HEK293 (cell line): Measurements from ENCODE around the gene AIG1.
A peak's percentile ranks its signal among the peaks of the same experiment; 100 is the strongest.

Source experiments
- CTCF ChIA-PET: fragments of 350-600 bp; formaldehyde crosslinking; extraction: SDS; loops from one replicate; lab custom pipeline; 2021; ENCODE audit warnings: antibody characterized with exemption; lab: Yijun Ruan, JAX
- POLR2A ChIA-PET: fragments of 300-600 bp; formaldehyde crosslinking; extraction: SDS; loops from one replicate; lab custom pipeline; 2020; ENCODE audit warnings: antibody characterized with exemption, inconsistent platforms; lab: Yijun Ruan, JAX
- H3K27ac ChIP-seq: fragments of 200-500 bp; sonication (Bioruptor generic); 2 replicates; pipeline ENCODE4 v1.5.1; 2014; ENCODE audit warnings: low read depth, low read length, control low read depth, inconsistent platforms; ENCODE audit errors: extremely low read depth
- H3K36me3 ChIP-seq, 2 experiments: fragments of 200-500 bp in 1 of 2; sonication (Bioruptor generic) in 1 of 2; 1 replicate in 1 of 2; 2 replicates in 1 of 2; pipeline ENCODE4 v1.5.1; 2014 to 2017; ENCODE audit warnings: inconsistent platforms in 2 of 2, low read length in 2 of 2; ENCODE audit not compliant: control insufficient read depth in 2 of 2, insufficient read depth in 1 of 2
- H3K4me1 ChIP-seq: fragments of 200-500 bp; sonication (Bioruptor generic); 2 replicates; pipeline ENCODE4 v1.5.1; 2014; ENCODE audit warnings: mild to moderate bottlenecking, low read length, inconsistent platforms; ENCODE audit not compliant: control insufficient read depth, insufficient read depth
- H3K4me3 ChIP-seq: 2 replicates; pipeline ENCODE4 v1.5.1; 2011; ENCODE audit warnings: low read depth, mild to moderate bottlenecking, control low read depth, low read length, moderate library complexity
- H3K9me3 ChIP-seq: fragments of 200-500 bp; sonication (Bioruptor generic); 2 replicates; pipeline ENCODE4 v1.5.1; 2014; ENCODE audit warnings: low read depth, low read length, inconsistent platforms; ENCODE audit not compliant: control insufficient read depth, insufficient read depth
- EGR2 ChIP-seq: fragments of 450-650 bp; formaldehyde crosslinking; IDR thresholded peaks from 2 replicates; pipeline ENCODE4 v1.5.1; 2016; ENCODE audit warnings: low read depth, missing biosample characterization, missing genetic modification characterization
- OVOL3 ChIP-seq: fragments of 450-650 bp; formaldehyde crosslinking; IDR thresholded peaks from 2 replicates; pipeline ENCODE4 v1.5.1; 2016; ENCODE audit warnings: missing biosample characterization, missing genetic modification characterization
- TCF7L2 ChIP-seq: IDR thresholded peaks from 2 replicates; pipeline ENCODE4 v1.6.1; 2011; ENCODE audit warnings: low read depth, mild to moderate bottlenecking, inconsistent platforms, low read length, moderate library complexity, borderline replicate concordance
- ZBTB17 ChIP-seq: fragments of 450-650 bp; formaldehyde crosslinking; IDR thresholded peaks from 2 replicates; pipeline ENCODE4 v1.5.1; 2016; ENCODE audit warnings: missing biosample characterization, missing genetic modification characterization
- ZBTB20 ChIP-seq: fragments of 450-650 bp; formaldehyde crosslinking; IDR thresholded peaks from 2 replicates; pipeline ENCODE4 v1.5.1; 2016; ENCODE audit warnings: missing biosample characterization, missing genetic modification characterization
- ZEB2 ChIP-seq: fragments of 450-650 bp; formaldehyde crosslinking; IDR thresholded peaks from 2 replicates; pipeline ENCODE4 v1.5.1; 2016; ENCODE audit warnings: missing biosample characterization, missing genetic modification characterization
- ZNF221 ChIP-seq: fragments of 450-650 bp; formaldehyde crosslinking; IDR thresholded peaks from 2 replicates; pipeline ENCODE4 v1.5.1; 2017; ENCODE audit warnings: missing biosample characterization, missing genetic modification characterization, borderline replicate concordance
- ZNF426 ChIP-seq: fragments of 450-650 bp; formaldehyde crosslinking; IDR thresholded peaks from 2 replicates; pipeline ENCODE4 v1.5.1; 2017; ENCODE audit warnings: missing biosample characterization, missing genetic modification characterization, mild to moderate bottlenecking, inconsistent platforms, moderate library complexity
- ZNF501 ChIP-seq: fragments of 450-650 bp; formaldehyde crosslinking; IDR thresholded peaks from 2 replicates; pipeline ENCODE4 v1.5.1; 2016; ENCODE audit warnings: missing biosample characterization, missing genetic modification characterization
- ZNF792 ChIP-seq: fragments of 450-650 bp; formaldehyde crosslinking; IDR thresholded peaks from 2 replicates; pipeline ENCODE4 v1.5.1; 2016; ENCODE audit warnings: missing biosample characterization, missing genetic modification characterization
- ZSCAN23 ChIP-seq: fragments of 450-650 bp; formaldehyde crosslinking; IDR thresholded peaks from 2 replicates; pipeline ENCODE4 v1.5.1; 2016; ENCODE audit warnings: missing biosample characterization, missing genetic modification characterization
- ZSCAN30 ChIP-seq: fragments of 450-650 bp; IDR thresholded peaks from 2 replicates; pipeline ENCODE4 v1.5.1; 2018; ENCODE audit warnings: missing biosample characterization, mild to moderate bottlenecking, missing genetic modification characterization, moderate library complexity
- TF ChIP-seq, protein P1 (sequence below): fragments of 450-650 bp; formaldehyde crosslinking; IDR thresholded peaks from 2 replicates; pipeline ENCODE4 v1.5.1; 2016; ENCODE audit warnings: missing biosample characterization, missing genetic modification characterization, low read depth
- TF ChIP-seq, protein P2 (sequence below): fragments of 450-650 bp; formaldehyde crosslinking; IDR thresholded peaks from 2 replicates; pipeline ENCODE4 v1.5.1; 2016; ENCODE audit warnings: missing biosample characterization, missing genetic modification characterization, low read depth
- TF ChIP-seq, protein P3 (sequence below): fragments of 450-650 bp; formaldehyde crosslinking; IDR thresholded peaks from 2 replicates; pipeline ENCODE4 v1.5.1; 2016; ENCODE audit warnings: missing biosample characterization, missing genetic modification characterization
- TF ChIP-seq, protein P4 (sequence below): fragments of 450-650 bp; formaldehyde crosslinking; IDR thresholded peaks from 2 replicates; pipeline ENCODE4 v1.5.1; 2016; ENCODE audit warnings: missing biosample characterization, missing genetic modification characterization

Gene AIG1

DNA sequence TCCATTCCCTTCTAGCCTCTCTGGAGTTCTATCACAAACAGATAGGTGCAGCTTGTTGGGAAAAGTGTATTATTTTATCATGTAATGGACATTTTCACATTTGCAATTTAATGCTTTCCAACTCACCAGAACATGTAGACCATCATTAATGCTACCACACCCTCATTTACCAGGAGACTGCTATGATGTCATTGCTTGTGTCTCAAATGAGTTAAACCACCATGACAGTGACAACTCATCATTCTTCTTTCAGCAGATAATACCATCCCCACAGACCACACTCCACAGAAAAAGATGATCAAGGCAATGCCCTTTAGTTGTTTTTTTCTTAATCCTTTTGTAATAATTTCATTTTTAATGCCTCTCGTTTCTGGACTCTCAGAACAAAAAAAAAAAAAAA lies 168.7 kb downstream of the AIG1 start:
- POLR2A ChIA-PET = no interaction called here
- CTCF ChIA-PET = no interaction called here
- Histone ChIP-seq H3K4me3 (no peak overlapping the region), H3K9me3 (no peaks in the 10 kb centered on the region), H3K4me1 (no peaks in the 10 kb centered on the region), H3K27ac (no peak overlapping the region), H3K36me3 (no peaks in the 10 kb centered on the region)
- TF ChIP-seq ZNF501 (tag by site-specific recombination) (no peak), OVOL3 (tag by site-specific recombination) (no peak), ZNF792 (tag by site-specific recombination) (no peak), ZEB2 (tag by site-specific recombination) (no peak), ZSCAN23 (tag by site-specific recombination) (no peak)
- TF ChIP-seq, protein P1, sequence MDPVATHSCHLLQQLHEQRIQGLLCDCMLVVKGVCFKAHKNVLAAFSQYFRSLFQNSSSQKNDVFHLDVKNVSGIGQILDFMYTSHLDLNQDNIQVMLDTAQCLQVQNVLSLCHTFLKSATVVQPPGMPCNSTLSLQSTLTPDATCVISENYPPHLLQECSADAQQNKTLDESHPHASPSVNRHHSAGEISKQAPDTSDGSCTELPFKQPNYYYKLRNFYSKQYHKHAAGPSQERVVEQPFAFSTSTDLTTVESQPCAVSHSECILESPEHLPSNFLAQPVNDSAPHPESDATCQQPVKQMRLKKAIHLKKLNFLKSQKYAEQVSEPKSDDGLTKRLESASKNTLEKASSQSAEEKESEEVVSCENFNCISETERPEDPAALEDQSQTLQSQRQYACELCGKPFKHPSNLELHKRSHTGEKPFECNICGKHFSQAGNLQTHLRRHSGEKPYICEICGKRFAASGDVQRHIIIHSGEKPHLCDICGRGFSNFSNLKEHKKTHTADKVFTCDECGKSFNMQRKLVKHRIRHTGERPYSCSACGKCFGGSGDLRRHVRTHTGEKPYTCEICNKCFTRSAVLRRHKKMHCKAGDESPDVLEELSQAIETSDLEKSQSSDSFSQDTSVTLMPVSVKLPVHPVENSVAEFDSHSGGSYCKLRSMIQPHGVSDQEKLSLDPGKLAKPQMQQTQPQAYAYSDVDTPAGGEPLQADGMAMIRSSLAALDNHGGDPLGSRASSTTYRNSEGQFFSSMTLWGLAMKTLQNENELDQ = no peak
- TF ChIP-seq, protein P2, sequence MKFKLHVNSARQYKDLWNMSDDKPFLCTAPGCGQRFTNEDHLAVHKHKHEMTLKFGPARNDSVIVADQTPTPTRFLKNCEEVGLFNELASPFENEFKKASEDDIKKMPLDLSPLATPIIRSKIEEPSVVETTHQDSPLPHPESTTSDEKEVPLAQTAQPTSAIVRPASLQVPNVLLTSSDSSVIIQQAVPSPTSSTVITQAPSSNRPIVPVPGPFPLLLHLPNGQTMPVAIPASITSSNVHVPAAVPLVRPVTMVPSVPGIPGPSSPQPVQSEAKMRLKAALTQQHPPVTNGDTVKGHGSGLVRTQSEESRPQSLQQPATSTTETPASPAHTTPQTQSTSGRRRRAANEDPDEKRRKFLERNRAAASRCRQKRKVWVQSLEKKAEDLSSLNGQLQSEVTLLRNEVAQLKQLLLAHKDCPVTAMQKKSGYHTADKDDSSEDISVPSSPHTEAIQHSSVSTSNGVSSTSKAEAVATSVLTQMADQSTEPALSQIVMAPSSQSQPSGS (tag by site-specific recombination) = peak; percentile 50

DNA sequence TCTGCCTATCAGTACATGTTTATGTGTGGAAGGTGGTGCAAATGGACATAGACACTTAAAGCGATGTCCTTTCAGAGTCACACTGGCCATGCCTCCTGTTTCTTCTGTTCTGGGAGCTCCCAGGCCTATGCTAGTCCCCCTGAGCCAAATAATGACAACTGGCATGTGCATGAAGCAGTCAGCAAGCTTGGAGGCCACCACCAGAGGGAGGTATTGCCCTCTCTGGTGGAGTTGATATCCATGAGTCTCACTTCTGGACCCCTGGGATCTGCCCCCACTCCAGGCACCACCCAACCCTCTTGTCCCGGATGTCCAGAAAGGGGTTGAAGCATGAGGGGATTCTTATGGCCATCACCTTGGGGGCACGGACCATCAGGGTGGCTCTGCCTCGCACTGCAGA lies 172.2 kb downstream of the AIG1 start:
- Histone ChIP-seq H3K9me3 (no peaks in the 10 kb centered on the region), H3K4me3 (no peak overlapping the region), H3K36me3 (no peaks in the 10 kb centered on the region), H3K27ac (no peak overlapping the region), H3K4me1 (no peaks in the 10 kb centered on the region)
- CTCF ChIA-PET = interaction anchor here (0.7 to 7.2 kb wide), 18 partner anchors 9 to 666 kb away, joined by 3 to 54 read pairs (median 4); no protein-coding TSS in a partner anchor
- TF ChIP-seq ZSCAN30 (tag by site-specific recombination) (no peak), ZBTB17 (tag by site-specific recombination) (no peak), EGR2 (no peak), ZNF221 (no peak), ZNF426 (no peak), TCF7L2 (no peak)
- TF ChIP-seq, protein P3, sequence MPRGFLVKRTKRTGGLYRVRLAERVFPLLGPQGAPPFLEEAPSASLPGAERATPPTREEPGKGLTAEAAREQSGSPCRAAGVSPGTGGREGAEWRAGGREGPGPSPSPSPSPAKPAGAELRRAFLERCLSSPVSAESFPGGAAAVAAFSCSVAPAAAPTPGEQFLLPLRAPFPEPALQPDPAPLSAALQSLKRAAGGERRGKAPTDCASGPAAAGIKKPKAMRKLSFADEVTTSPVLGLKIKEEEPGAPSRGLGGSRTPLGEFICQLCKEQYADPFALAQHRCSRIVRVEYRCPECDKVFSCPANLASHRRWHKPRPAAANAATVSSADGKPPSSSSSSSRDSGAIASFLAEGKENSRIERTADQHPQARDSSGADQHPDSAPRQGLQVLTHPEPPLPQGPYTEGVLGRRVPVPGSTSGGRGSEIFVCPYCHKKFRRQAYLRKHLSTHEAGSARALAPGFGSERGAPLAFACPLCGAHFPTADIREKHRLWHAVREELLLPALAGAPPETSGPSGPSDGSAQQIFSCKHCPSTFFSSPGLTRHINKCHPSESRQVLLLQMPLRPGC (tag by site-specific recombination) = no peak
- POLR2A ChIA-PET = interaction anchor here (0.6 kb wide), 1 partner anchor 183 kb away, joined by 3 read pairs; no protein-coding TSS in a partner anchor

DNA sequence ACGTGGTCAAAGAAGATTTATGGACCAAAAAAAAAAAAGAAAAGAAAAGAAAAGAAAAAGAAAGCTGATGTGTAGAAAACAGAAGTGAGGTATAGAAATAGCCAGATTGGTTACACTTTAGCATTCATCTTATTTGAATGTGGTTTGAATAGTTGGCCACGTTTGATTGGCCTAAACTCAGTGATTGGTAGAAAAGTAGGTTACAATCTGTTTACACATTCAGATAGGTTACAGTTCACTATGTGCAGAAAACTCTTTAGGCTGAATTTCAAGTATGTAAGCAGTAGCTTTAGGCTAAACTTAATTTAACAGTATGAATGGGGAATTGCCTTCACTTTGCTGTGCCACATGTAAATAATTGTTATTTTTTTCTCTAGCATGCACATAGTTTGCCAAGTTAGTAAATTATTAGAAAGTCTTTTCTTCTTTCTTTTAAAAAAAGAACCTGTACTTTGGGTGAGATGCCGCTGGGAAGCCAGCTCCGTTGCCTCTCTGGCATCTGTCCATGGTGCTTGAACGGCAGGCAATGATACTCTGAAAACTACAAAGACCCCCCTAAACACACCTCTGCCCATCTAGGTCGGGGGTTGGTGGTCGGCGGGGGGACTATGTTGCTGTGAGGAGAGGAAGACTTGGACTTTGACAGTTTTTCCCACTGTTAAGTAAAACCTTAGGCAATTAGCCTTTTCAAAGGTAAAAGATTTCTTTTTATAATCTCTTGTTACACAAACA lies 173.0 kb downstream of the AIG1 start:
- Histone ChIP-seq H3K27ac (no peak overlapping the region), H3K4me3 (no peak overlapping the region), H3K36me3 (no peaks in the 10 kb centered on the region), H3K4me1 (no peaks in the 10 kb centered on the region), H3K9me3 (no peaks in the 10 kb centered on the region)
- no peak for TF ChIP-seq ZBTB20 (tag by site-specific recombination)
- TF ChIP-seq, protein P4, sequence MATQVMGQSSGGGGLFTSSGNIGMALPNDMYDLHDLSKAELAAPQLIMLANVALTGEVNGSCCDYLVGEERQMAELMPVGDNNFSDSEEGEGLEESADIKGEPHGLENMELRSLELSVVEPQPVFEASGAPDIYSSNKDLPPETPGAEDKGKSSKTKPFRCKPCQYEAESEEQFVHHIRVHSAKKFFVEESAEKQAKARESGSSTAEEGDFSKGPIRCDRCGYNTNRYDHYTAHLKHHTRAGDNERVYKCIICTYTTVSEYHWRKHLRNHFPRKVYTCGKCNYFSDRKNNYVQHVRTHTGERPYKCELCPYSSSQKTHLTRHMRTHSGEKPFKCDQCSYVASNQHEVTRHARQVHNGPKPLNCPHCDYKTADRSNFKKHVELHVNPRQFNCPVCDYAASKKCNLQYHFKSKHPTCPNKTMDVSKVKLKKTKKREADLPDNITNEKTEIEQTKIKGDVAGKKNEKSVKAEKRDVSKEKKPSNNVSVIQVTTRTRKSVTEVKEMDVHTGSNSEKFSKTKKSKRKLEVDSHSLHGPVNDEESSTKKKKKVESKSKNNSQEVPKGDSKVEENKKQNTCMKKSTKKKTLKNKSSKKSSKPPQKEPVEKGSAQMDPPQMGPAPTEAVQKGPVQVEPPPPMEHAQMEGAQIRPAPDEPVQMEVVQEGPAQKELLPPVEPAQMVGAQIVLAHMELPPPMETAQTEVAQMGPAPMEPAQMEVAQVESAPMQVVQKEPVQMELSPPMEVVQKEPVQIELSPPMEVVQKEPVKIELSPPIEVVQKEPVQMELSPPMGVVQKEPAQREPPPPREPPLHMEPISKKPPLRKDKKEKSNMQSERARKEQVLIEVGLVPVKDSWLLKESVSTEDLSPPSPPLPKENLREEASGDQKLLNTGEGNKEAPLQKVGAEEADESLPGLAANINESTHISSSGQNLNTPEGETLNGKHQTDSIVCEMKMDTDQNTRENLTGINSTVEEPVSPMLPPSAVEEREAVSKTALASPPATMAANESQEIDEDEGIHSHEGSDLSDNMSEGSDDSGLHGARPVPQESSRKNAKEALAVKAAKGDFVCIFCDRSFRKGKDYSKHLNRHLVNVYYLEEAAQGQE (tag by site-specific recombination) = peak; percentile 82
- ChIA-PET CTCF (interaction anchor here (0.6 to 7.2 kb wide), 10 partner anchors 46 to 667 kb away, joined by 3 to 54 read pairs (median 3); no protein-coding TSS in a partner anchor), POLR2A (interaction anchor here (0.6 kb wide), 1 partner anchor 182 kb away, joined by 3 read pairs; no protein-coding TSS in a partner anchor)
